Measurements from ENCODE around the gene ANKHD1.

- TF ChIP-seq EZH2 (IDR thresholded peaks at IDR 0.05; ENCODE audit: low read depth, low read length, severe bottlenecking) (no peak), CTCF (IDR thresholded peaks at IDR 0.05; ENCODE audit: control extremely low read depth in 1 of 3, insufficient read depth in 1 of 3, low read depth in 1 of 3, low read length in 3 of 3) (no peak), RAD21 (IDR thresholded peaks at IDR 0.05 in 1 of 2, conservative IDR thresholded peaks at IDR 0.05 in 1 of 2; ENCODE audit: low read depth in 2 of 2, low read length in 2 of 2) (no peak), HDAC6 (IDR thresholded peaks at IDR 0.05; ENCODE audit: low read depth, low read length) (no peak), YY1 (IDR thresholded peaks at IDR 0.05; ENCODE audit: low read depth, low read length) (no peak), JUND (IDR thresholded peaks at IDR 0.05; ENCODE audit: low read length) (no peak), TAF1 (IDR thresholded peaks at IDR 0.05; ENCODE audit: low read depth, low read length) (no peak), POLR2A (IDR thresholded peaks at IDR 0.05; ENCODE audit: control extremely low read depth in 1 of 2, low read depth in 2 of 2, low read length in 2 of 2) (0 out of 3 replicates have a peak, but pooled peaks of 1 of the 2 experiments have one; percentile 11), KDM5A (IDR thresholded peaks at IDR 0.05; ENCODE audit: low read length) (no peak)
- TF ChIP-seq, protein P1, sequence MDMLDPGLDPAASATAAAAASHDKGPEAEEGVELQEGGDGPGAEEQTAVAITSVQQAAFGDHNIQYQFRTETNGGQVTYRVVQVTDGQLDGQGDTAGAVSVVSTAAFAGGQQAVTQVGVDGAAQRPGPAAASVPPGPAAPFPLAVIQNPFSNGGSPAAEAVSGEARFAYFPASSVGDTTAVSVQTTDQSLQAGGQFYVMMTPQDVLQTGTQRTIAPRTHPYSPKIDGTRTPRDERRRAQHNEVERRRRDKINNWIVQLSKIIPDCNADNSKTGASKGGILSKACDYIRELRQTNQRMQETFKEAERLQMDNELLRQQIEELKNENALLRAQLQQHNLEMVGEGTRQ (IDR thresholded peaks at IDR 0.05; ENCODE audit: low read length), result no peak
Observed at GRCh38 chr5:140556438-140556837, 154.8 kb downstream of the ANKHD1 start.

All from H1 (cell line).